A549 (cell line): Measurements from ENCODE around the gene PPFIA4.

Experiments
- CTCF ChIP-seq: fragments of >200 bp; sonication (Bioruptor Twin); formaldehyde crosslinking; IDR thresholded peaks from 3 replicates; pipeline ENCODE4 v1.5.1; 2016
- EP300 ChIP-seq, 2 experiments: fragments of >200 bp; sonication (Bioruptor Twin); formaldehyde crosslinking; IDR thresholded peaks; 2 replicates in 1 of 2; 3 replicates in 1 of 2; pipeline ENCODE4 v1.6.1; 2016 to 2017

GRCh38 chr1:203063287-203063686 is 37.0 kb downstream of the PPFIA4 start:
- TF ChIP-seq CTCF (no peak), EP300 (IDR thresholded peaks at IDR 0.05) (no peak)
